HCT116 (cell line): ENCODE measurements around the gene TLL2. TPM values are rescaled to one million over a fixed set of nuclear protein-coding genes. Genes with fewer than 3 reads are reported as not detected.

Source experiments
- ATAC-seq: fragments of 200-7000 bp; cut with Tn5 transposase; 2 replicates; pipeline ENCODE4 v1.9.1; 2020; ENCODE audit warnings: mild to moderate bottlenecking, moderate library complexity
- BruUV-seq: library from RNA; stranded (reverse); fragments of 400-500 nt; replicated peaks from 2 replicates; lab custom pipeline; 2021; lab: Mats Ljungman, UMichigan
- CTCF ChIA-PET: fragments of 300-600 bp; sonication (Branson Sonifier 250); formaldehyde crosslinking; loops from one replicate; lab custom pipeline; 2021; ENCODE audit warnings: antibody characterized with exemption; lab: Charles Lee
- POLR2A ChIA-PET: fragments of 300-600, 350-600 bp; sonication (Branson Sonifier 250); formaldehyde crosslinking; loops from one replicate; lab custom pipeline; 2021; ENCODE audit warnings: antibody characterized with exemption; lab: Charles Lee
- RAD21 ChIA-PET, 2 experiments: fragments of 300-600 bp; sonication (Branson Sonifier 250); formaldehyde crosslinking; loops; one replicate each; lab custom pipeline; 2023; ENCODE audit warnings: low total read pairs in 2 of 2; ENCODE audit not compliant: uncharacterized antibody in 2 of 2, unreplicated experiment in 2 of 2, low non-redundant PET in 1 of 2; lab: Charles Lee
- DNase-seq: peaks from one replicate; pipeline ENCODE4 v3.0.0-alpha.2; 2010; ENCODE audit warnings: low read depth, low spot score
- H2AFZ ChIP-seq: fragments of 200-600 bp; shearing (Covaris generic), sonication (generic); 2 replicates; pipeline ENCODE4 v1.6.1; 2017; ENCODE audit warnings: low read depth, mixed run types, mixed read lengths, antibody characterized with exemption, low read length; ENCODE audit not compliant: poor library complexity, severe bottlenecking
- H3K27ac ChIP-seq: 2 replicates; pipeline ENCODE4 v1.5.1; 2012; ENCODE audit warnings: low read depth, low read length
- H3K27me3 ChIP-seq: fragments of 200-600 bp; sonication (generic); 2 replicates; pipeline ENCODE4 v1.6.1; 2016; ENCODE audit warnings: mixed run types, low read length, mixed read lengths; ENCODE audit not compliant: insufficient read depth
- H3K36me3 ChIP-seq, 2 experiments: fragments of 200-500 bp in 1 of 2; fragments of 200-600 bp in 1 of 2; sonication (Bioruptor generic) in 1 of 2; sonication (generic) in 1 of 2; 2 replicates each; pipeline versions ENCODE4 v1.5.1 to v1.6.1; 2014 to 2016; ENCODE audit warnings: low read length in 2 of 2, inconsistent platforms in 1 of 2, mixed read lengths in 1 of 2, mixed run types in 1 of 2; ENCODE audit not compliant: insufficient read depth in 2 of 2, control insufficient read depth in 1 of 2
- H3K4me1 ChIP-seq, 2 experiments: fragments of 200-600 bp in 1 of 2; sonication (generic) in 1 of 2; 2 replicates each; pipeline versions ENCODE4 v1.5.1 to v1.6.1; 2012 to 2017; ENCODE audit warnings: low read length in 2 of 2, inconsistent platforms in 1 of 2, mild to moderate bottlenecking in 1 of 2, mixed read lengths in 1 of 2, mixed run types in 1 of 2, moderate library complexity in 1 of 2; ENCODE audit not compliant: insufficient read depth in 2 of 2, control insufficient read depth in 1 of 2
- H3K4me2 ChIP-seq: fragments of 200-600 bp; sonication (generic); 2 replicates; pipeline ENCODE4 v1.6.1; 2017; ENCODE audit warnings: mixed run types, low read length, mixed read lengths
- H3K4me3 ChIP-seq, 2 experiments: fragments of 200-600 bp in 1 of 2; sonication (generic) in 1 of 2; replicated peaks in 1 of 2; 2 replicates each; pipeline ENCODE4 v1.5.1; 2011 to 2016; ENCODE audit warnings: low read length in 2 of 2, control low read depth in 1 of 2, low read depth in 1 of 2, mild to moderate bottlenecking in 1 of 2, mixed read lengths in 1 of 2, mixed run types in 1 of 2
- H3K79me2 ChIP-seq: fragments of 200-600 bp; sonication (generic); 2 replicates; pipeline ENCODE4 v1.6.1; 2017; ENCODE audit warnings: mild to moderate bottlenecking, mixed run types, low read length, moderate library complexity, mixed read lengths; ENCODE audit not compliant: insufficient read depth
- H3K9ac ChIP-seq: fragments of 200-600 bp; sonication (generic); 2 replicates; pipeline ENCODE4 v1.6.1; 2016; ENCODE audit warnings: low read length, mixed read lengths
- H3K9me2 ChIP-seq: fragments of 200-600 bp; sonication (generic), shearing (Covaris generic); 2 replicates; pipeline ENCODE4 v1.6.1; 2017; ENCODE audit warnings: mixed run types, mild to moderate bottlenecking, moderate library complexity; ENCODE audit not compliant: insufficient read depth
- H3K9me3 ChIP-seq, 2 experiments: fragments of 200-500 bp in 1 of 2; fragments of 200-600 bp in 1 of 2; sonication (Bioruptor generic) in 1 of 2; sonication (generic) in 1 of 2; 2 replicates each; pipeline ENCODE4 v1.6.1; 2014 to 2017; ENCODE audit warnings: low read length in 2 of 2, mixed read lengths in 2 of 2, inconsistent platforms in 1 of 2, low read depth in 1 of 2, mild to moderate bottlenecking in 1 of 2, mixed run types in 1 of 2, moderate library complexity in 1 of 2; ENCODE audit not compliant: control insufficient read depth in 1 of 2, insufficient read depth in 1 of 2
- H4K20me1 ChIP-seq: fragments of 200-600 bp; sonication (generic), shearing (Covaris generic); 2 replicates; pipeline ENCODE4 v1.6.1; 2017; ENCODE audit warnings: mixed run types, mild to moderate bottlenecking, moderate library complexity; ENCODE audit not compliant: insufficient read depth
- ELF1 ChIP-seq: IDR thresholded peaks from 2 replicates; pipeline ENCODE4 v1.6.1; 2012; ENCODE audit warnings: low read depth, borderline replicate concordance
- POLR2AphosphoS5 ChIP-seq: IDR thresholded peaks from 2 replicates; pipeline ENCODE4 v1.6.1; 2011; ENCODE audit warnings: mild to moderate bottlenecking, low read depth, low read length, moderate library complexity
- ZNF274 ChIP-seq: fragments of 200-500 bp; sonication (Bioruptor generic); IDR thresholded peaks from 2 replicates; pipeline ENCODE4 v1.6.1; 2014; ENCODE audit warnings: mild to moderate bottlenecking, low read depth, low read length, inconsistent platforms
- intact Hi-C: fragments of 100-400 bp; cut with micrococcal nuclease; formaldehyde crosslinking; loops from 2 replicates; pipeline ENCODE4 v1.10.0; 2022
- total RNA-seq: library from RNA; stranded (reverse); gene quantifications from one replicate; pipeline ENCODE4 v1.2.1, GENCODE V29; 2021; ENCODE audit not compliant: unreplicated experiment
- TF ChIP-seq, protein P1 (sequence below): IDR thresholded peaks from 2 replicates; pipeline ENCODE4 v1.6.1; 2012; ENCODE audit warnings: low read depth

Gene TLL2
- total RNA-seq, 1 experiment from 2014 or later: 1.3 TPM

- no peaks in the 10 kb centered on the region for H3K4me1 ChIP-seq
- no peaks in the 10 kb centered on the region for H4K20me1 ChIP-seq
- BruUV-seq: no TSS peak
- no peak for ATAC-seq
- DNase-seq: no peak
- no peaks in the 10 kb centered on the region; the same call in 1 of the 2 replicates for H3K9me2 ChIP-seq
- ChIA-PET POLR2A (no interaction called here), RAD21 (no interaction called here), CTCF (no interaction called here)
- H3K27me3 ChIP-seq: no peaks in the 10 kb centered on the region
- no peak overlapping the region for H3K4me2 ChIP-seq
- intact Hi-C loops: no loop called here
- no peak overlapping the region for H2AFZ ChIP-seq
- no peak overlapping the region for H3K9ac ChIP-seq
- no peak overlapping the region for H3K27ac ChIP-seq
- H3K4me3 ChIP-seq: no peak overlapping the region
- no peaks in the 10 kb centered on the region for H3K9me3 ChIP-seq
- no peaks in the 10 kb centered on the region for H3K36me3 ChIP-seq
- no peaks in the 10 kb centered on the region for H3K79me2 ChIP-seq
- TF ChIP-seq POLR2AphosphoS5 (no peak), ELF1 (no peak), ZNF274 (no peak)
- TF ChIP-seq, protein P1, sequence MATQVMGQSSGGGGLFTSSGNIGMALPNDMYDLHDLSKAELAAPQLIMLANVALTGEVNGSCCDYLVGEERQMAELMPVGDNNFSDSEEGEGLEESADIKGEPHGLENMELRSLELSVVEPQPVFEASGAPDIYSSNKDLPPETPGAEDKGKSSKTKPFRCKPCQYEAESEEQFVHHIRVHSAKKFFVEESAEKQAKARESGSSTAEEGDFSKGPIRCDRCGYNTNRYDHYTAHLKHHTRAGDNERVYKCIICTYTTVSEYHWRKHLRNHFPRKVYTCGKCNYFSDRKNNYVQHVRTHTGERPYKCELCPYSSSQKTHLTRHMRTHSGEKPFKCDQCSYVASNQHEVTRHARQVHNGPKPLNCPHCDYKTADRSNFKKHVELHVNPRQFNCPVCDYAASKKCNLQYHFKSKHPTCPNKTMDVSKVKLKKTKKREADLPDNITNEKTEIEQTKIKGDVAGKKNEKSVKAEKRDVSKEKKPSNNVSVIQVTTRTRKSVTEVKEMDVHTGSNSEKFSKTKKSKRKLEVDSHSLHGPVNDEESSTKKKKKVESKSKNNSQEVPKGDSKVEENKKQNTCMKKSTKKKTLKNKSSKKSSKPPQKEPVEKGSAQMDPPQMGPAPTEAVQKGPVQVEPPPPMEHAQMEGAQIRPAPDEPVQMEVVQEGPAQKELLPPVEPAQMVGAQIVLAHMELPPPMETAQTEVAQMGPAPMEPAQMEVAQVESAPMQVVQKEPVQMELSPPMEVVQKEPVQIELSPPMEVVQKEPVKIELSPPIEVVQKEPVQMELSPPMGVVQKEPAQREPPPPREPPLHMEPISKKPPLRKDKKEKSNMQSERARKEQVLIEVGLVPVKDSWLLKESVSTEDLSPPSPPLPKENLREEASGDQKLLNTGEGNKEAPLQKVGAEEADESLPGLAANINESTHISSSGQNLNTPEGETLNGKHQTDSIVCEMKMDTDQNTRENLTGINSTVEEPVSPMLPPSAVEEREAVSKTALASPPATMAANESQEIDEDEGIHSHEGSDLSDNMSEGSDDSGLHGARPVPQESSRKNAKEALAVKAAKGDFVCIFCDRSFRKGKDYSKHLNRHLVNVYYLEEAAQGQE: no peak
These were observed 59.7 kb downstream of the TLL2 start for GRCh38 chr10:96453856-96454583.
